DND-41 (cell line): Measurements from ENCODE around the gene APOBR.

Experiments
- CTCF ChIP-seq: IDR thresholded peaks from 2 replicates; pipeline ENCODE4 v1.5.1; 2012; ENCODE audit warnings: borderline replicate concordance, low read length, moderate library complexity, mild to moderate bottlenecking; ENCODE audit not compliant: poor library complexity, severe bottlenecking; ENCODE audit errors: extremely low read depth
- EZH2 ChIP-seq: IDR thresholded peaks from 3 replicates; pipeline ENCODE4 v1.6.1; 2012; ENCODE audit warnings: borderline replicate concordance, low read depth, mild to moderate bottlenecking, moderate library complexity, low read length, inconsistent platforms; ENCODE audit not compliant: severe bottlenecking

GRCh38 chr16:28527985-28528384, 33.5 kb downstream of the APOBR start:
- TF ChIP-seq CTCF (no peak), EZH2 (no peak)
